Suprapubic skin (tissue), 4 donors: Measurements from ENCODE around the gene GOLGB1. TPM values are rescaled to one million over a fixed set of nuclear protein-coding genes. Genes with fewer than 3 reads are reported as not detected.

Experiments used
- DNase-seq, 2 donors: peaks; one replicate each; pipeline ENCODE4 v3.0.0-alpha.2; 2019; ENCODE audit warnings: low spot score in 2 of 2
- H3K27ac ChIP-seq: fragments of 200-600 bp; sonication (generic); one replicate; pipeline ENCODE4 v1.5.1; 2019
- H3K27me3 ChIP-seq: fragments of 200-600 bp; sonication (generic); one replicate; pipeline ENCODE4 v1.5.1; 2019
- H3K36me3 ChIP-seq: fragments of 200-600 bp; sonication (generic); one replicate; pipeline ENCODE4 v1.5.1; 2019
- H3K4me1 ChIP-seq: fragments of 200-600 bp; sonication (generic); one replicate; pipeline ENCODE4 v1.5.1; 2019
- H3K4me3 ChIP-seq: fragments of 200-600 bp; sonication (generic); one replicate; pipeline ENCODE4 v1.5.1; 2019; ENCODE audit warnings: mild to moderate bottlenecking
- H3K9me3 ChIP-seq: fragments of 200-600 bp; sonication (generic); one replicate; pipeline ENCODE4 v1.5.1; 2019
- EP300 ChIP-seq: sonication (generic); formaldehyde crosslinking; IDR thresholded peaks from one replicate; pipeline ENCODE4 v1.6.1; 2017; ENCODE audit warnings: antibody characterized with exemption
- POLR2A ChIP-seq, 2 donors: fragments of 450-650 bp; IDR thresholded peaks; one replicate each; pipeline ENCODE4 v1.6.1; 2017; ENCODE audit warnings: antibody characterized with exemption in 2 of 2, mild to moderate bottlenecking in 2 of 2, moderate library complexity in 2 of 2
- POLR2AphosphoS5 ChIP-seq, 3 donors: sonication (generic); formaldehyde crosslinking; IDR thresholded peaks; one replicate each; pipeline ENCODE4 v1.6.1; 2017; ENCODE audit warnings: antibody characterized with exemption in 3 of 3
- WGBS: methylation state at CpG from one replicate; pipeline ENCODE4 v1.1.5; 2018; 5-methylcytosine and 5-hydroxymethylcytosine counted together
- total RNA-seq, 4 donors: library from RNA; depleted of rRNA; stranded (reverse); fragments of >200 nt; gene quantifications; one replicate each; pipeline ENCODE4 v1.1.0, GENCODE V29; 2016
- TF ChIP-seq, protein P1 (sequence below), 2 donors: fragments of 200-600 bp in 1 of 2; fragments of 450-650 bp in 1 of 2; sonication (generic) in 1 of 2; IDR thresholded peaks; one replicate each; pipeline ENCODE4 v1.5.1; 2016 to 2019; ENCODE audit warnings: antibody characterized with exemption in 2 of 2, mild to moderate bottlenecking in 1 of 2, moderate library complexity in 1 of 2

GOLGB1 gene
- total RNA-seq, 4 donors from 2014 or later: 39.3 to 98.4 (median 53.5) TPM

GRCh38 chr3:121718205-121718846, 31.2 kb downstream of the GOLGB1 start:
- H3K27me3 ChIP-seq: no peaks in the 10 kb centered on the region
- peaks cover 94% of the 10 kb centered on the region for H3K36me3 ChIP-seq
- H3K4me3 ChIP-seq: no peak overlapping the region
- no peaks in the 10 kb centered on the region for H3K9me3 ChIP-seq
- TF ChIP-seq, protein P1, sequence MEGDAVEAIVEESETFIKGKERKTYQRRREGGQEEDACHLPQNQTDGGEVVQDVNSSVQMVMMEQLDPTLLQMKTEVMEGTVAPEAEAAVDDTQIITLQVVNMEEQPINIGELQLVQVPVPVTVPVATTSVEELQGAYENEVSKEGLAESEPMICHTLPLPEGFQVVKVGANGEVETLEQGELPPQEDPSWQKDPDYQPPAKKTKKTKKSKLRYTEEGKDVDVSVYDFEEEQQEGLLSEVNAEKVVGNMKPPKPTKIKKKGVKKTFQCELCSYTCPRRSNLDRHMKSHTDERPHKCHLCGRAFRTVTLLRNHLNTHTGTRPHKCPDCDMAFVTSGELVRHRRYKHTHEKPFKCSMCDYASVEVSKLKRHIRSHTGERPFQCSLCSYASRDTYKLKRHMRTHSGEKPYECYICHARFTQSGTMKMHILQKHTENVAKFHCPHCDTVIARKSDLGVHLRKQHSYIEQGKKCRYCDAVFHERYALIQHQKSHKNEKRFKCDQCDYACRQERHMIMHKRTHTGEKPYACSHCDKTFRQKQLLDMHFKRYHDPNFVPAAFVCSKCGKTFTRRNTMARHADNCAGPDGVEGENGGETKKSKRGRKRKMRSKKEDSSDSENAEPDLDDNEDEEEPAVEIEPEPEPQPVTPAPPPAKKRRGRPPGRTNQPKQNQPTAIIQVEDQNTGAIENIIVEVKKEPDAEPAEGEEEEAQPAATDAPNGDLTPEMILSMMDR (IDR thresholded peaks at IDR 0.05): no peak
- TF ChIP-seq EP300 (no peak), POLR2AphosphoS5 (IDR thresholded peaks at IDR 0.05) (no peak), POLR2A (IDR thresholded peaks at IDR 0.05) (no peak)
- no peak overlapping the region for H3K27ac ChIP-seq
- 85% methylated on average over 6 of the region's 6 CpGs for WGBS
- no peaks in the 10 kb centered on the region for H3K4me1 ChIP-seq
- DNase-seq: no peak

DNA sequence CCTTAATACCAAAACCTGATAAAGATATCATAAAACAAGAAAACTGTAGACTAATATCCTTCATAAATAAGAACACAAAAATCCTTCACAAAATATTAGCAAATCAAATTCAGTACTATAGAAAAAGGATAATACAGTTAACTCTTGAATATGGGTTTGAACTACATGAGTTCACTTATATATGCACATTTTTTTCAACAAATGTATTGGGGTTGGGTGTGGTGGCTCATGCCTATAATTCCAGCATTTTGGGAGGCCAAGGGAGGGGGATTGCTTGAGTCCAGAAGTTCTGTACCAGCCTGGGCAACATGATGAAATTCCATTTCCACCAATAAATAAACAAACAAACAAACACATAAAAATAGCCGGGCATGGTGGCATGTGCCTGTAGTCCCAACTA, 39.2 kb downstream of the GOLGB1 start:
- no peaks in the 10 kb centered on the region for H3K27me3 ChIP-seq
- no peak for DNase-seq
- WGBS: 56% methylated on average over 1 of the region's 1 CpG
- H3K9me3 ChIP-seq: no peaks in the 10 kb centered on the region
- no peak overlapping the region for H3K4me3 ChIP-seq
- TF ChIP-seq POLR2AphosphoS5 (IDR thresholded peaks at IDR 0.05): no peak
- TF ChIP-seq, protein P1 (IDR thresholded peaks at IDR 0.05): no peak
- TF ChIP-seq POLR2A (IDR thresholded peaks at IDR 0.05): no peak
- TF ChIP-seq EP300: no peak
- H3K27ac ChIP-seq: no peak overlapping the region
- no peaks in the 10 kb centered on the region for H3K4me1 ChIP-seq
- H3K36me3 ChIP-seq: peaks cover 76% of the 10 kb centered on the region

GRCh38 chr3:121707531-121708273, 41.8 kb downstream of the GOLGB1 start:
- Histone ChIP-seq H3K4me3 (no peak overlapping the region), H3K36me3 (peaks cover 69% of the 10 kb centered on the region), H3K27me3 (no peaks in the 10 kb centered on the region), H3K9me3 (no peaks in the 10 kb centered on the region), H3K27ac (no peak overlapping the region), H3K4me1 (no peaks in the 10 kb centered on the region)
- no peak for TF ChIP-seq POLR2AphosphoS5 (IDR thresholded peaks at IDR 0.05)
- no peak for TF ChIP-seq EP300
- TF ChIP-seq, protein P1 (IDR thresholded peaks at IDR 0.05): no peak
- TF ChIP-seq POLR2A (IDR thresholded peaks at IDR 0.05): no peak
- DNase-seq: no peak
- 99% methylated on average over 2 of the region's 2 CpGs for WGBS

DNA sequence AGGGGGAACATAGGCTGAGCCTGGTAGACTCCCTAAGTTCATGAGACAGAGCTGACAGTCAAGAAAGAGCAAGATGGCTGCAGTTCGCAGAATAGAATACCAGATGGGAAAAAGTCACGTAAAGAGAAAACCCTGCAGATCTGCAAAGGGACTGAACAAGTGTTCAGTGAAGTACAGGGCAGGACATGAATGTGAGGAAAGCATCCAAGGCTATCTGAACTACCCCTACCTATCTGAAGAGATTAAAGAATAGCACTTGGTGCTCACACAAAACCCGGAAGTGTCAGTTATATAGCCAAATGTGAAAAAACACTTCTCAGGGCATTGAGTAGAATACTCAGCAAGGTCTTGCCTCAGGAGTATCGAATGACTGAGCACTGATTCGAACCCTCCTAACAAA, 44.0 kb downstream of the GOLGB1 start:
- H3K4me3 ChIP-seq: no peak overlapping the region
- WGBS: 95% methylated on average over 5 of the region's 5 CpGs
- H3K9me3 ChIP-seq: no peaks in the 10 kb centered on the region
- no peaks in the 10 kb centered on the region for H3K4me1 ChIP-seq
- H3K27me3 ChIP-seq: no peaks in the 10 kb centered on the region
- no peak overlapping the region for H3K27ac ChIP-seq
- no peak for DNase-seq
- H3K36me3 ChIP-seq: peaks cover 73% of the 10 kb centered on the region
- TF ChIP-seq POLR2AphosphoS5 (IDR thresholded peaks at IDR 0.05) (no peak), POLR2A (IDR thresholded peaks at IDR 0.05) (no peak), EP300 (no peak)
- TF ChIP-seq, protein P1 (IDR thresholded peaks at IDR 0.05): no peak

DNA sequence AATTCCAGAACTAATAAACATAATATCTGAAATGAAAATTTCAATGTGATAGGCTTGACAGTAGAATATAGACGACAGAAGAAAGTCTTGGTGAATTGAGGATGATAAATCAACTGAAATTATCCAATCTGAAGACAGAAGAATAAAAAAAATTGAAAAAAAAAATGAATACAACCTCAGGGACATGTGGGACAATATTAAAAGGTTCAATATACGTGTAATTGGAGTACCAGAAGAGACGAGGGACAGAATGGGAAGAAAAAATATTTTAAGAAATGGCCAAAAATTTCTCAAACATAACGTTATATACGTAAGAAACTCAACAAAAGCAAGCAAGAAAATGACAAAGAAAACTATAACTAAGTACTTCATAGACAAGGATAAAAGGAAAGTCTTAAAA, 45.6 kb downstream of the GOLGB1 start:
- Histone ChIP-seq H3K4me3 (no peak overlapping the region), H3K27ac (no peak overlapping the region), H3K36me3 (peaks cover 80% of the 10 kb centered on the region), H3K9me3 (no peaks in the 10 kb centered on the region), H3K4me1 (no peaks in the 10 kb centered on the region), H3K27me3 (no peaks in the 10 kb centered on the region)
- DNase-seq: no peak
- 96% methylated on average over 5 of the region's 5 CpGs for WGBS
- TF ChIP-seq POLR2A (IDR thresholded peaks at IDR 0.05) (no peak), POLR2AphosphoS5 (IDR thresholded peaks at IDR 0.05) (no peak), EP300 (no peak)
- TF ChIP-seq, protein P1 (IDR thresholded peaks at IDR 0.05): no peak
